ENCODE measurements around the gene MTO1. TPM values are rescaled to one million over a fixed set of nuclear protein-coding genes. Genes with fewer than 3 reads are reported as not detected.
A peak's percentile ranks its signal among the peaks of the same experiment; 100 is the strongest.
"Not testable (repeated sequence)": the region's sequence is repeated elsewhere in the genome, so short reads cannot be mapped to it uniquely, and the experiment has no call there.

MTO1 gene
- total RNA-seq, 1 donor from 2014 or later = 23.1 TPM

DNA sequence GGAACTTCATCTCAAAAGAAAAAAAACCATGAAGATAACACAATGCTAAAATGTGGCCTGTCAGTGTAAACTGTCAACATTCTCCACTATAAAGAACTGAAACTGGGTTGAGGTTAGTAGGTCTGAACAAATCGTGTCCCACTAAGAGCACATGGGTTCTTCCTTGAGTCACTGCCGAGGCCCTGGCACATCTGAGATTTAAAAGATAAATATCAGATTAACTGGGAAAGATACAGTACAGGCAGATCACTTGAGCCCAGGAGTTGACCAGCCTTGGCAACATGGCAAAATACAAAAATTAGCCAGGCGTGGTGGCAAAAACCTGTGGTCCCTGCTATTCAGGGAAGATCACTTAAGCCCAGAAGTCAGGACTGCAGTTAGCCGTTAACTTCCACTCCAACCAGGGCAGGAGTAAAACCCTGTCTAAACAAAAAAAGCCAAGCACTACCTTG is 53.7 kb downstream of the MTO1 start:
- H3K27me3 ChIP-seq = no peaks in the 10 kb centered on the region
- no peaks in the 10 kb centered on the region for H3K9me3 ChIP-seq
- H3K4me3 ChIP-seq = no peak overlapping the region
- peaks cover 36% of the 10 kb centered on the region for H3K4me1 ChIP-seq
- H3K27ac ChIP-seq = peak overlapping the region; percentile 8
- H3K36me3 ChIP-seq = peaks cover 62% of the 10 kb centered on the region
- TF ChIP-seq, protein P1, sequence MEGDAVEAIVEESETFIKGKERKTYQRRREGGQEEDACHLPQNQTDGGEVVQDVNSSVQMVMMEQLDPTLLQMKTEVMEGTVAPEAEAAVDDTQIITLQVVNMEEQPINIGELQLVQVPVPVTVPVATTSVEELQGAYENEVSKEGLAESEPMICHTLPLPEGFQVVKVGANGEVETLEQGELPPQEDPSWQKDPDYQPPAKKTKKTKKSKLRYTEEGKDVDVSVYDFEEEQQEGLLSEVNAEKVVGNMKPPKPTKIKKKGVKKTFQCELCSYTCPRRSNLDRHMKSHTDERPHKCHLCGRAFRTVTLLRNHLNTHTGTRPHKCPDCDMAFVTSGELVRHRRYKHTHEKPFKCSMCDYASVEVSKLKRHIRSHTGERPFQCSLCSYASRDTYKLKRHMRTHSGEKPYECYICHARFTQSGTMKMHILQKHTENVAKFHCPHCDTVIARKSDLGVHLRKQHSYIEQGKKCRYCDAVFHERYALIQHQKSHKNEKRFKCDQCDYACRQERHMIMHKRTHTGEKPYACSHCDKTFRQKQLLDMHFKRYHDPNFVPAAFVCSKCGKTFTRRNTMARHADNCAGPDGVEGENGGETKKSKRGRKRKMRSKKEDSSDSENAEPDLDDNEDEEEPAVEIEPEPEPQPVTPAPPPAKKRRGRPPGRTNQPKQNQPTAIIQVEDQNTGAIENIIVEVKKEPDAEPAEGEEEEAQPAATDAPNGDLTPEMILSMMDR (IDR thresholded peaks at IDR 0.05) = no peak
- intact Hi-C loops (cut with DNase I) = loop anchor here (5.0 kb wide), 1 partner anchor 92 kb away; no protein-coding TSS in a partner anchor
- no peak for DNase-seq
- ATAC-seq = no peak

DNA sequence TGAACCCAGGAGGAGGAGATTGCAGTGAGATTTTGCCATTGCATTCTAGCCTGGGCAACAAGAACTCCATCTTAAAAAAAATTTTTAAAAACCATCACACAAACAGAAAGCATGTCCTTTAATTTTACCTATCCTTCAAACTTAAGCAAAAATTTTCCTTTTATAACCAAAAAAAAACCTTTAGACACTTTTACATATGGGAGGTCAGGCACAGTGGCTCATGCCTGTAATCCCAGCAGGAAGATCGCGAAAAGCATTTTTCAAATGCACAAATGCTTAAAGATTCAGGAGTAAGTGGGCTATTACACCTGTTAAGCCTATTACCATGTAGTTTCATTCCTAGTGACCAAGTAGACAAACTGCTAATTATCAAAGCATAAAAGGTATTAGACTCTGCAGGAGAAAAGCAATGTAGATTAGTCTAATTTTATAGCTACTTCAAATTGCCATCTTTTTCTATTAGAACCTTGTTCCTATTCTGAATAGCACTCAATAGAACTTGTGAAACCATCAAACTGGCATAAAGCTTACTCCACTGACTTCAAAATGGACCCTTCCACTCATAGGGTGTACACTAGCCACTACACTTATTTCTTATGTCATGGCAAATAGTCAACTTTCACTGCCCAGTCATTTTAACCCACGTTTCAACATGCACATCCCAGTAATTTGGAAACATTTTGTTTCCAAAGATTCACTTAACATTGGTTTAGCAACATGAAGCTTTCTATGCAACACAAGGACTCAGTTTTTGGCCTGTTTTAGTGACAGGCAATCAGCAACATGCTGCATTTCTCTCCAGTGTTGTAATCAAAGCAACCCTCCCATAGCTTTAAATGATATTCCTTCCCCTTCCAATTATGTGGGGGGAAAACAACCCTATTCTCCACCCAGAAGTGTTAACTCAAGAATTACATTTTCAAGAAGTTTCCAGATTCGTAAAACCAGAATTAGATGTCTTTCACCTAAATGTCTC is 55.3 kb downstream of the MTO1 start:
- intact Hi-C loops (cut with DNase I) = loop anchor here (5.0 kb wide), 1 partner anchor 90 kb away; no protein-coding TSS in a partner anchor
- H3K27ac ChIP-seq = peak overlapping the region; percentile 26
- no peak for ATAC-seq

DNA sequence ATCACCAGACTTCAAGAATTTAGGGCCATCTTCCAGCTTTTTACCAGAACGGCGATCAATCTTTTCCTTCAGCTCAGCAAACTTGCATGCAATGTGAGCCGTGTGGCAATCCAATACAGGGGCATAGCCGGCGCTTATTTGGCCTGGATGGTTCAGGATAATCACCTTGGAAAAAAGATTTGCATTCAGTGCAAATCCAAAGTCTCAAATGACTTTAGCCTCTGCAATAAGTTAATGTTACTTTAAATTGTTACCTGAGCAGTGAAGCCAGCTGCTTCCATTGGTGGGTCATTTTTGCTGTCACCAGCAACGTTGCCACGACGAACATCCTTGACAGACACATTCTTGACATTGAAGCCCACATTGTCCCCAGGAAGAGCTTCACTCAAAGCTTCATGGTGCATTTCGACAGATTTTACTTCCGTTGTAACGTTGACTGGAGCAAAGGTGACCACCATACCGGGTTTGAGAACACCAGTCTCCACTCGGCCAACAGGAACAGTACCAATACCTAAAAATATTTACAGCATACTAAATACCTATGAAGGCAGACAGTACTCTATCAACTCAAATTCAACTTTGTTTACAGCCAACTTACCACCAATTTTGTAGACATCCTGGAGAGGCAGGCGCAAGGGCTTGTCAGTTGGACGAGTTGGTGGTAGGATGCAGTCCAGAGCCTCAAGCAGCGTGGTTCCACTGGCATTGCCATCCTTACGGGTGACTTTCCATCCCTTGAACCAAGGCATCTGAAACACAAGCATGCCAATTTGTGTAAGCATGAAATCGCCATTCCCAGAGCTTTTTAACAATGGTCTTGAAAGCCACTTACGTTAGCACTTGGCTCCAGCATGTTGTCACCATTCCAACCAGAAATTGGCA is 56.8 kb downstream of the MTO1 start:
- DNase-seq, H3K9me3 ChIP-seq, ATAC-seq, H3K27me3 ChIP-seq: not testable (repeated sequence)
- Histone ChIP-seq H3K4me1 (peaks cover 50% of the 10 kb centered on the region), H3K36me3 (peaks cover 64% of the 10 kb centered on the region), H3K4me3 (peak overlapping the region; percentile 99), H3K27ac (peak overlapping the region; percentile 6)
- intact Hi-C loops (cut with DNase I) = loop anchor here (5.0 kb wide), 1 partner anchor 89 kb away; no protein-coding TSS in a partner anchor

More for the DNA sequence above, 55.3 kb downstream of the MTO1 start:
- H3K4me3 ChIP-seq = peak overlapping the region; percentile 15
- H3K27me3 ChIP-seq = no peaks in the 10 kb centered on the region
- H3K36me3 ChIP-seq = peaks cover 64% of the 10 kb centered on the region
- H3K4me1 ChIP-seq = peaks cover 36% of the 10 kb centered on the region
- TF ChIP-seq, protein P1 (IDR thresholded peaks at IDR 0.05) = no peak
- no peak for DNase-seq
- H3K9me3 ChIP-seq = no peaks in the 10 kb centered on the region

DNA sequence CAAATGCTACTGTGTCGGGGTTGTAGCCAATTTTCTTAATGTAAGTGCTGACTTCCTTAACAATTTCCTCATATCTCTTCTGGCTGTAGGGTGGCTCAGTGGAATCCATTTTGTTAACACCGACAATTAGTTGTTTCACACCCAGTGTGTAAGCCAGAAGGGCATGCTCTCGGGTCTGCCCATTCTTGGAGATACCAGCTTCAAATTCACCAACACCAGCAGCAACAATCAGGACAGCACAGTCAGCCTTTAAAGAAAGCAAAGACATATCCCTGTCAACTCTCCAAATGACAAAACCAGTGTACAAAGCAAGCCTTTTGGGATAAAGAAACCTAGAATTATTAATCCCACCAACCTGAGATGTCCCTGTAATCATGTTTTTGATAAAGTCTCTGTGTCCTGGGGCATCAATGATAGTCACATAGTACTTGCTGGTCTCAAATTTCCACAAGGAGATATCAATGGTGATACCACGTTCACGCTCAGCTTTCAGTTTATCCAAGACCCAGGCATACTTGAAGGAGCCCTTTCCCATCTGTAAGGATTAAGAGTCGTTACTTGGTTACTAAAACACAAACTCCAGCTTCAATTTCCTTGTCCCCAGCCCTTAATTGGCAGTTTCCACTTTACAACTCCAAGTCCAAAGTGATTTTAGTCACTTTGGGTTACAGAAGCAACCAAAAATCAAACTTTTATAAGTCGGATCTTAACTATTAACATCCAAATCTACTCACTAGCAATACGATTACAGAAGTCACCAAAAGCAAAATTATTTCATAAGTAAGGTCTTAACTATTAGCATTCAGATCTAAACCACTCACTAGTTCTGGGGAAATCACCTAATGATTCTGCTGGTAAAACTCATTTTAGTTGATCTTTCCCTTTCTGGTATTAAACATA is 57.7 kb downstream of the MTO1 start:
- peaks cover 56% of the 10 kb centered on the region for H3K4me1 ChIP-seq
- DNase-seq, H3K27me3 ChIP-seq, H3K9me3 ChIP-seq, ATAC-seq: not testable (repeated sequence)
- intact Hi-C loops (cut with DNase I) = loop anchor here (5.0 kb wide), 1 partner anchor 88 kb away; no protein-coding TSS in a partner anchor
- H3K4me3 ChIP-seq = peak overlapping the region; percentile 99
- H3K36me3 ChIP-seq = peaks cover 60% of the 10 kb centered on the region
- H3K27ac ChIP-seq = peak overlapping the region; percentile 100

DNA sequence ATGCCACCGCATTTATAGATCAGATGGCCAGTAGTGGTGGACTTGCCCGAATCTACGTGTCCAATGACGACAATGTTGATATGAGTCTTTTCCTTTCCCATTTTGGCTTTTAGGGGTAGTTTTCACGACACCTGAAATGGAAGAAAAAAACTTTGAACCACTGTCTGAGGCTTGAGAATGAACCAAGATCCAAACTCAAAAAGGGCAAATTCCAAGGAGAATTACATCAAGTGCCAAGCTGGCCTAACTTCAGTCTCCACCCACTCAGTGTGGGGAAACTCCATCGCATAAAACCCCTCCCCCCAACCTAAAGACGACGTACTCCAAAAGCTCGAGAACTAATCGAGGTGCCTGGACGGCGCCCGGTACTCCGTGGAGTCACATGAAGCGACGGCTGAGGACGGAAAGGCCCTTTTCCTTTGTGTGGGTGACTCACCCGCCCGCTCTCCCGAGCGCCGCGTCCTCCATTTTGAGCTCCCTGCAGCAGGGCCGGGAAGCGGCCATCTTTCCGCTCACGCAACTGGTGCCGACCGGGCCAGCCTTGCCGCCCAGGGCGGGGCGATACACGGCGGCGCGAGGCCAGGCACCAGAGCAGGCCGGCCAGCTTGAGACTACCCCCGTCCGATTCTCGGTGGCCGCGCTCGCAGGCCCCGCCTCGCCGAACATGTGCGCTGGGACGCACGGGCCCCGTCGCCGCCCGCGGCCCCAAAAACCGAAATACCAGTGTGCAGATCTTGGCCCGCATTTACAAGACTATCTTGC is 58.6 kb downstream of the MTO1 start:
- peaks cover 53% of the 10 kb centered on the region for H3K4me1 ChIP-seq
- peaks cover 51% of the 10 kb centered on the region for H3K36me3 ChIP-seq
- peak overlapping the region; percentile 100 for H3K27ac ChIP-seq
- ATAC-seq = peak; percentile 57
- H3K4me3 ChIP-seq = peak overlapping the region; percentile 99
- peak; percentile 89 for DNase-seq
- TF ChIP-seq, protein P1 (IDR thresholded peaks at IDR 0.05) = no peak
- H3K9me3 ChIP-seq = no peaks in the 10 kb centered on the region
- no peaks in the 10 kb centered on the region for H3K27me3 ChIP-seq
- intact Hi-C loops (cut with DNase I) = loop anchor here (5.0 kb wide), 1 partner anchor 87 kb away; no protein-coding TSS in a partner anchor

All from upper lobe of right lung (tissue), 1 donor.